HPDE6-E6E7 (cell line): ENCODE results near the gene COL8A2.
"Not testable (repeated sequence)": the region's sequence is repeated elsewhere in the genome, so short reads cannot be mapped to it uniquely, and the experiment has no call there.

Experiments
- DNase-seq: peaks from one replicate; pipeline ENCODE4 v3.0.0; 2011; ENCODE audit warnings: missing footprints; ENCODE audit errors: extremely low spot score

The COL8A2 gene

DNA sequence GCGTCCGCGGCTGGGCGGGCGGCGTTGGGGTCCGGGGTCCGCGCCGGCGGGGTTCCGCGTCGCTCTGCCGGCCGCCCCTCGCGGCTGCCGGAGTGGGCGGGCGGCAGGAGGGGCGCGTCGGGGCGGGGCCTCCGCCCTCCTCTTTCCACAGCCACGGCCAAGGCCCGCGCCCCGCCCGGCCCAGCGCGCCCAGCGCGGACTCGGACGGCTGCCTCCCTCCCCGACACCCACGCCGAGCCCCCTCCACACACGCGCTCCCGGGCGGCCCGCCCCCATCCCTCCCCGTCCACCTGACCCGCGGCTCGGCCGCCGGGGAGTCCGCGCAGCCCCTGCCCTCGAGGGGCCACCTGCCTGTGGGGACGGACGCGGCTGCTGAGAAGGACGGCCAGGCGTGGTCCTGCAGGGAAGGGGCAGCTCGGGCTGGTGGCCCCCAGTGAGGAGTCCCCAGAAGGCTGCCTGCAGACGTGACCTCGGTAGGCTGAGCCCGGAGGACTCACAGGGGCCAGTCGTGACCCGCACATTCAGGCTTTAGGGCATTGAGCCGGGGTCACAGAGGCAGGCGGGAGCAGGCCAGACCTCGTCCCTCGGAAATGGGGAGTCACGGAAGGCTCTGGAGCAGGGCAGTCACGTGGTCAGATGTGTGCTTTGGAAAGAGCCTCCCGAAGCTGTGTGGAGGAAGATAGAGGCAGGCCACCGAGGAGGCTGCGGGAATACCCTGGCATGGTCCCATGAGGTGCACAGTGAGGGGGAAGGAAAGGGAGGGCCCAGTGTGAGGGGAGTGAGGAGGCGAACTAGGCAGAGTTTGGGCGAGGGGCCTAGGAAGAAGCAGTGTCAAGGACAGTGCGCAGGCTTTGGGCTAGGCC lies at the start of gene COL8A2:
Gene COL8A2 (minus strand): TSS at position 94 of the 863 bp plus-strand sequence. CDS start 24,980 bp downstream, outside the sequence.
- no peak for DNase-seq

DNA sequence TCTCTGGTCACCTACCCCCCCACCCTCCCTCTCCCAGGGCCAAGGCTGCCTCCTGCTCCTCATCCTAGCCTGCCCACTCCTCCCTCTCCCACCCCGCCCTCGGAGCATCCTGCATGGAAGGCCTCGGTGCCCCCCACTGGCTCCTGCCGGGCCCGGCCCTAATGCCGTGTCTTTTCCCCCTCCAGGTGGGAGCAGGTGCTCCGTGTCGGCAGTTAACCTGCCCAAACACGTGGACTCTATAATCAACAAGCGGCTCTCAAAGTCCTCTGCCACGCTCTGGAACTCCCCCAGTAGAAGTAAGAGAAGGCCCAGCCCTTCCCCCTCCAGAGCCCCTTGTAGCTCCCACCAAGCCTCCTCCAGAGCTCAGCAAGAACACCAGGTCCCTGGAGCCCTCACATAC lies 49.7 kb upstream of the COL8A2 start:
- DNase-seq: no peak

DNA sequence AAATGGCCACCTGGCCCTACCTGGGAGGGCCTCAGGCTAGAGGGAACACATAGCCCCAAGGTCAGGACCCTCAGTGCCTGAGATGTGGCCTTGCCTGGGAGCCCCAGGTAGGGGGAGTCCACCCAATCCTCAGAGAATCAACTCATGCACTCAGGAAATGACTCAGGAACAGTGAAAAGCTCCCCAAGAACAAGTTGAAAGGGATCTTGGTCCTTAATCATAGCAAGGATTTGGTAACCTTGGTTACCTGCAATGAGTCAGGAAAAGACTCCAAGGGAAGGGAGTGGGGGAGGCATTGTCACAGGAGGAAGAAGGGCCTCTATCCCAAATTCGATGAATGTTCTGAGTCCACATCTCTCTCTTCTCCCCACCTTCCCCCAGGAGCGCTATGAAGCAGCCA lies 48.0 kb upstream of the COL8A2 start:
- DNase-seq: peak; percentile 94

- no peak for DNase-seq
These were observed 47.2 kb upstream of the COL8A2 start for GRCh38 chr1:36172017-36172747.

DNA sequence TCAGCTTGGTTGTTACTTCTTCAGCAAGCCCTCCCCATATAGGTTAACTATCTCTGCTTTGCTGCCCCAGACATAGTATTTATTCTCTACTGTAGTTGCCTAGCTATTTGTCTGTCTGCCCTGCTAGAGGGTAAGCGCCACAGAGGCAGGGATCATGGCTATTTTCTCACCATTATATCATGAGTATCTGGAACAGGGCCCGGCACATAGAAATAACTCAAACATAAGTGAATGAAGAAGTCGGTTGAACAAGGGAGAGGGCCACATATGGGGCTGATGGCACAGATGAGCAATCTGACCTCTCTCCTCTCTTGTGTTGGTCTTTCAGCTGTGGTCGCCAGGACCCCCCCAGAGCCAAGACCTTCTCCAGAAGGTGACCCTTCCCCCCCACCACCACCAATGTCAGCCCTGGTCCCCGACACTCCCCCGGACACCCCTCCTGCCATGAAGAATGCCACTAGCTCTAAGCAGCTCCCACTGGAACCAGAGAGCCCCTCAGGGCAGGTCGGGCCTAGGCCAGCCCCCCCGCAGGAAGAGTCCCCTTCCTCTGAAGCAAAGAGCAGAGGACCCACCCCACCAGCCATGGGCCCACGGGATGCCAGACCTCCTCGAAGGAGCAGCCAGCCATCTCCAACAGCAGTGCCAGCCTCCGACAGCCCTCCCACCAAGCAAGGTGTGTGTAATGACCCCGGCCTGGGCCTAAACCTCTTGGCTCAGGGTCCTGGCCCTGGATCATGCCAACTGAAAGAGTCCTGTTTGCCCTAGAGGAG lies 45.8 kb upstream of the COL8A2 start:
- DNase-seq: no peak

DNA sequence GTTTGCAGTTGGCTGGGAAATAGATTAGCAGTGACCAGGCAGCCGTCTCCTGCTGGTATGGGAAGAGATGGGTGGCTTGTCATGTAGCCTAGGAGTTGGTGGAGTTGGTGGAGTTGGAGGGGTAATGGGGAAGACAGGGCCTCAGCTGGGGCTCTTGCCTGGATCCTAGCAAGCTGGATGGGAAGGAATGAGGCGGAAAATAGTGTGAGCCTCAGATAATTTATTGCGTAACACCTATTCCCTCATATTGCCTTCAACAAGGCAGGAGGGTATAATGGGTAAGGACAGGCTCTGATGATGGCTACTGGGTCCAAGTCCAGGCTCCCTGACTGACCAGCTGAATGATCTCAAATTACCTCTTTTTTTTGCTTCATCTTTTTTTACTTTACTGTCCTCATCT lies 43.5 kb upstream of the COL8A2 start:
- no peak for DNase-seq

DNA sequence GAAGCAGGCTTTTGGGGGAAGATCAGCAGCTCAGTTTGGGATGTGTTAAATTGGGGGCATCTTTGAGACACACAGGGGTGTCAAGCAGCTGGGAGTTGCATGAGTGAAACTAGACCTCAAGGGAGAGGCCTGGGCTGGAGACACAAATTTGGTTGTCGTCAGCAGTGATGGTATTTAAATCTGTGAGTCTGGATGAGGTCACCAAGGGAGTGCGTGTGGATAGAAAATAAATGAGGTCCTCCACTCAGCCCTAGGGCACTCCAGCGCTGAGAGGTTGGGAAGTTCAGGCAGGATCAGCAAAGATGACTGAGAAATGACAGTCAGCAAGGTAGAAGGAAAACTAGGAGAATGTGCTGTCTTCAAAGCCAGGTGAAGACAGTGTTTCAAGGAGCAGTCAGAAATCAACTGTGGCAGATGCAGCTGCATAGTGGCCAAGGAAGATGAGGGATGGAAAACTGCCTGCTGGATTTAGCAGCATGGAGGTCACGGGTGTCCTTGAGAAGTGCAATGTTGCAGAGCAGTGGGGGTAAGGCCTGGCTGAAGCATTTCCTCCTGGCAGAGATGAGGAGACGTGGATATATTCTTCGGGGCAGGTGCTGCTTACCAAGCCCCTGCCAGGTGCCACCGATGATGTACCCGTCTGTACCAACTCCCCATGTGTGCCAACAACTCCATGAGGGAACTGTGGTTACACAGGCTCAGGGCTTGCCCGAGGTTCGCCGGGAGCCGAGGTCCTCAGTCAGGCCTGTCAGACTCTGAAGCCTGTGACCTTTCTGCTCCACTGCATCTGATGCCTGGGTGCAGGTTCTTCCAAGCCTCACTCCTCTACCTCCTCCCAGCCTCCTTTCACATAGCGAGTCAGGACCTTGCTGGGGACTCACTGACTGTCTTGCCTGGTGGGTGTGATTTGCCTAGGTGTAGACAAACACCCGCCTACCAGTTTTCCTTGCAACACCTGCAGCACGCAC lies 42.2 kb upstream of the COL8A2 start:
- DNase-seq: no peak

DNA sequence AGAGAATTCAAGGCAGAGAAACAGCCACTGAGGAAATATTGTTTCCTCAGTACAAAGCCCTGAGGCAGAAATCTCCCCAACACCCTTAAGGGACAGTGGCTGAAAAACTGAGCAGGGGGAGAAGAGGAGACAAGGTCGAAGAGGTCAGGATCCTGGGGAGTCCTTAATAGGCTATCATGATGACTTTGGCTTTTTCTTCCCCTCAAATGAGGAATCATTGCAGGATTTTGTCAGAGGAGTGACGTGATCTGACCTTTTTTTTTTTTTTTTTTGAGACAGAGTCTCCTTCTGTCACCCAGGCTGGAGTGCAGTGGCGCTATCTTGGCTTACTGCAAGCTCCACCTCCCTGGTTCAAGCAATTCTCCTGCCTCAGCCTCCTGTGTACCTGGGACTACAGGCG lies 41.1 kb upstream of the COL8A2 start:
- DNase-seq: no peak

GRCh38 chr1:36165145-36165544 lies 40.1 kb upstream of the COL8A2 start:
- no peak for DNase-seq

GRCh38 chr1:36164361-36164760 lies 39.3 kb upstream of the COL8A2 start:
- no peak for DNase-seq

DNA sequence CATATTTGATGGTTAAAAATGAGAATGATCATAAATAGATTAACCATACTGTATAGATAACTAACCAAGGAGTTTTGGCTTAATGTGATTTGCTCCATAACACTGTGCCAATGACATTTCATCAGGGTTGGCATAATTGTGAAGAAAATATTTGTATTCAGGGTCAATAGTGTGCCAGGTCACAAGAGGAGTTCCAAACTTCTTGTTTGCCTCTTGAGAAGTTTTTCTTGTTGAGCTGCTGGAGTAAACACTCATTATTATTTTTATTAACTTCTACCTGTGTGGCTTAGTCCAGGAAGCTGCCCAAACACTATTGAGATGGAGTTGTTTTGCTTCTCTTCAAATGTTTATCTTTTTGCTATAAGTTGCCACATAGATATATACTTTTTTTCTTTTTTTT lies 38.4 kb upstream of the COL8A2 start:
- DNase-seq: no peak

DNA sequence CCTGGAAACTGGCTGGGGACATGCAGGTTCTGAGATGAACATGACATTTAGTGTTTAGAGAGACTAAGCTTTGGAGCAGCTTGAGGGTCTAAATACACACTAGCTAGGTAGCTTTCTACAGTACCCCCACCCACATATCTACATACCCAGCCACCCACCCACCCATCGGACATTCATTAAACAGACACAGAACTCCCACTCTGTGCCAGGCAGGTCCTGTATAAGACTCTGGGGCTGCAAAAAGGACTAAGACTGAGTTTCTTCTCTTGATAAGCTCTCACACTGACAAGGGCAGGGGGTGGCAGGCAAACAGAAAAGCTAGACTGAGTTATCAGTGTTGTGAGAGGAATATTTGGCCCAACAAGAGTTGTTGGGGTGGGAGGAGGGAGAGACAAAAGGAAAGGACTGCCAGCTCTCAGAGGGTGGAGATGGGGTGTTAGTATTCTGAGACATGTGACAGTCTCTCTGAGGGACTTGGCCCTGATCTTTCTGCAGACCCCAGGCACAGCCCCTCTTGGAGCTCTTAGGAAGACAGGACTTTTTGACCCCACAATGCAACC lies 37.7 kb upstream of the COL8A2 start:
- no peak for DNase-seq

DNA sequence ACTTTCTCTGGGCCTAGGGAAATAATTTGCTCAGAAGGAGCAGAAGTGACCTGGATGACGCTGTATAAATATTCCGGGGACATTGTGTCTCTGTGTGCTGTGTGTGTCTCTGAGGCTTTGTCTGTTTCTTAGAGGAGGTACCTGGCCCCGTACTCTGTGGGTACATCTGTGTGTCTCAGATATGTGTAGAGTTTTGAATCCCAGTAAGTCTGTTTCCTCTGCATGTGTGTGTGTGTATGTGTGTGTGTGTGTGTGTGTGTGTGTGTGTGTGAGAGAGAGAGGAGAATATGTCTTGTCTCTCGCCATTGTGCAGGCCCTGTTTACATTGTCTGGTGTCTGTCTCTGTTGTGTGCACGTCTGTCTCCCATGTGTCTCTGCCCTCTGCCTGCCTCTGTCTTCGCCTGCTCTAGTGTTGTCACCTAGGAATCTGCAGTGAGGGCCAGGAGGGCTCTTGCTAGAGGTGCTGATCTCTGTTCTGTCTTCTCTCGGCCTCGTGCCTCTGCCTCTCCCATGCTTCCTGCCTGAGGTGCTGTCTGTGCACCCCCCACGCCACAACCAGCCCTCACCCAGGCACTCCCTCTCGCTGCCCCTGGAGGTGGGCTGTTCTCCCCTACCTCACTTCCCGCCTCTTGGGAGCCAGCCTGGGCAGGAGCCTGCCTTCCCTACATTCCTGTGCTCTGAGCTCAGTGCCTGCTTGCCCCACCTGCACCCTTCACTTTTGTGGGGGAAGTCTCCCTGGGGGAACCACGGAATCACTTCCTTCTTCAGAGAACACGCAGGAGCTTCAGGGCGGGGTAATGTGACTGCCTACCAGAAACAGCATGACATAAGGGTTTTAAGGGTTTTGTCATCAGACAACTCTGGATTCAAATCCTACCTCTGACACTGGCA lies 36.9 kb upstream of the COL8A2 start:
- peak; percentile 78 for DNase-seq

- no peak for DNase-seq
These were observed 36.0 kb upstream of the COL8A2 start for GRCh38 chr1:36160949-36161485.

- DNase-seq: no peak
These were observed 35.4 kb upstream of the COL8A2 start for GRCh38 chr1:36160388-36160948.

- DNase-seq: no peak
These were observed 34.8 kb upstream of the COL8A2 start for GRCh38 chr1:36159614-36160387.

DNA sequence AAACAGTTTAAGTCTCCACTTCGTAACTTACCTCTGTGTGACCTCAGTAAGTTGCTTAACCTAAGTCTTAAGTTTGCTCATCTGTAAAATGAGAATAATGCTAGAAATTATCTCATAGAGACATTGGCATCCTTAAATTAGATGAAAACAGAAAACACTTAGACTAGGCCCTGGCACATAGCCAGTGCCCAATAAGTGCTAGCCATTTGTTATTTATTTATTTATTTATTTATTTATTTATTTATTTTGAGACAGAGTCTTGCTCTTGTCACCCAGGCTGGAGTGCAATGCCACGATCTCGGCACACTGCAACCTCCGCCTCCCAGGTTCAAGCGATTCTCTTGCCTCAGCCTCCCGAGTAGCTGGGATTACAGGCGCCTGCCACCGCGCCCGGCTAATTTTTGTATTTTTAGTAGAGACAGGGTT lies 33.8 kb upstream of the COL8A2 start:
- not testable (repeated sequence) for DNase-seq
